HTR-8/SVneo (cell line): Measurements from ENCODE around the gene SPTLC3.
A peak's percentile ranks its signal among the peaks of the same experiment; 100 is the strongest.

Experiments
- DNase-seq: peaks from one replicate; pipeline ENCODE4 v3.0.0; 2011; ENCODE audit warnings: low spot score, mixed read lengths; ENCODE audit not compliant: insufficient read length
- FAIRE-seq: peaks from 2 replicates; lab custom pipeline; 2011; peaks lifted over from hg19 to GRCh38; lab: Jason Lieb, UNC

The SPTLC3 gene

GRCh38 chr20:13089950-13090469, 81.2 kb downstream of the SPTLC3 start:
- FAIRE-seq (no peak), DNase-seq (no peak)

GRCh38 chr20:13092111-13092510, 83.3 kb downstream of the SPTLC3 start:
- DNase-seq: no peak
- no peak for FAIRE-seq

GRCh38 chr20:13094976-13095375, 86.2 kb downstream of the SPTLC3 start:
- no peak for DNase-seq
- no peak for FAIRE-seq

GRCh38 chr20:13098720-13099355, 90.1 kb downstream of the SPTLC3 start:
- DNase-seq (no peak), FAIRE-seq (no peak)

GRCh38 chr20:13099676-13100075, 90.9 kb downstream of the SPTLC3 start:
- FAIRE-seq (no peak), DNase-seq (no peak)

GRCh38 chr20:13101276-13101675, 92.5 kb downstream of the SPTLC3 start:
- DNase-seq: no peak
- FAIRE-seq: no peak

- no peak for FAIRE-seq
Observed at GRCh38 chr20:13101706-13102105, 92.9 kb downstream of the SPTLC3 start.

GRCh38 chr20:13102237-13102636, 93.5 kb downstream of the SPTLC3 start:
- DNase-seq (no peak), FAIRE-seq (no peak)

More at GRCh38 chr20:13101706-13102105, 92.9 kb downstream of the SPTLC3 start:
- no peak for DNase-seq

- FAIRE-seq (no peak), DNase-seq (no peak)
Observed at GRCh38 chr20:13102694-13103093, 93.9 kb downstream of the SPTLC3 start.

- FAIRE-seq (no peak), DNase-seq (no peak)
Observed at GRCh38 chr20:13105039-13105438, 96.3 kb downstream of the SPTLC3 start.

GRCh38 chr20:13105864-13106457, 97.2 kb downstream of the SPTLC3 start:
- FAIRE-seq (no peak), DNase-seq (peak; percentile 10)

GRCh38 chr20:13109658-13110057, 100.9 kb downstream of the SPTLC3 start:
- DNase-seq: no peak

GRCh38 chr20:13110796-13111195, 102.0 kb downstream of the SPTLC3 start:
- no peak for FAIRE-seq

More at GRCh38 chr20:13109658-13110057, 100.9 kb downstream of the SPTLC3 start:
- FAIRE-seq: no peak

GRCh38 chr20:13111249-13111911, 102.6 kb downstream of the SPTLC3 start:
- FAIRE-seq (no peak), DNase-seq (no peak)

More at GRCh38 chr20:13110796-13111195, 102.0 kb downstream of the SPTLC3 start:
- no peak for DNase-seq

- no peak for FAIRE-seq
- no peak for DNase-seq
Observed at GRCh38 chr20:13113731-13114130, 105.0 kb downstream of the SPTLC3 start.

- DNase-seq (no peak), FAIRE-seq (no peak)
Observed at GRCh38 chr20:13117200-13117599, 108.4 kb downstream of the SPTLC3 start.

GRCh38 chr20:13118676-13119075, 109.9 kb downstream of the SPTLC3 start:
- no peak for DNase-seq
- FAIRE-seq: no peak

GRCh38 chr20:13119583-13119982, 110.8 kb downstream of the SPTLC3 start:
- FAIRE-seq (peak; percentile 63), DNase-seq (peak; percentile 34)

- FAIRE-seq (no peak), DNase-seq (no peak)
Observed at GRCh38 chr20:13120471-13120870, 111.7 kb downstream of the SPTLC3 start.

- no peak for FAIRE-seq
- no peak for DNase-seq
Observed at GRCh38 chr20:13121840-13122515, 113.2 kb downstream of the SPTLC3 start.

- DNase-seq (no peak), FAIRE-seq (no peak)
Observed at GRCh38 chr20:13125486-13125885, 116.7 kb downstream of the SPTLC3 start.
